Nephron progenitor cell (in vitro differentiated cells): ENCODE measurements around the gene HTRA3.

Experiments used
- DNase-seq: peaks from one replicate; pipeline ENCODE4 v3.0.0; 2021
- H3K27ac Mint-ChIP-seq: 2 replicates; pipeline ENCODE4 v1.8.0; 2021; ENCODE audit warnings: mild to moderate bottlenecking, moderate library complexity, mixed read lengths
- H3K27me3 Mint-ChIP-seq: 2 replicates; pipeline ENCODE4 v1.8.0; 2021; ENCODE audit warnings: mild to moderate bottlenecking, low read depth, mixed read lengths; ENCODE audit not compliant: poor library complexity
- H3K36me3 Mint-ChIP-seq: 2 replicates; pipeline ENCODE4 v1.8.0; 2021; ENCODE audit warnings: low read depth, mixed read lengths
- H3K4me1 Mint-ChIP-seq: 2 replicates; pipeline ENCODE4 v1.8.0; 2021; ENCODE audit warnings: mixed read lengths
- H3K4me3 Mint-ChIP-seq: 2 replicates; pipeline ENCODE4 v1.8.0; 2021; ENCODE audit warnings: mild to moderate bottlenecking, moderate library complexity, mixed read lengths
- H3K9me3 Mint-ChIP-seq: 2 replicates; pipeline ENCODE4 v1.8.0; 2021; ENCODE audit warnings: mild to moderate bottlenecking, moderate library complexity, mixed read lengths
- TF ChIP-seq, protein P1 (sequence below): fragments of 200-600 bp; sonication (generic); IDR thresholded peaks from 2 replicates; pipeline ENCODE4 v1.5.0; 2021; ENCODE audit warnings: antibody characterized with exemption

The HTRA3 gene

DNA sequence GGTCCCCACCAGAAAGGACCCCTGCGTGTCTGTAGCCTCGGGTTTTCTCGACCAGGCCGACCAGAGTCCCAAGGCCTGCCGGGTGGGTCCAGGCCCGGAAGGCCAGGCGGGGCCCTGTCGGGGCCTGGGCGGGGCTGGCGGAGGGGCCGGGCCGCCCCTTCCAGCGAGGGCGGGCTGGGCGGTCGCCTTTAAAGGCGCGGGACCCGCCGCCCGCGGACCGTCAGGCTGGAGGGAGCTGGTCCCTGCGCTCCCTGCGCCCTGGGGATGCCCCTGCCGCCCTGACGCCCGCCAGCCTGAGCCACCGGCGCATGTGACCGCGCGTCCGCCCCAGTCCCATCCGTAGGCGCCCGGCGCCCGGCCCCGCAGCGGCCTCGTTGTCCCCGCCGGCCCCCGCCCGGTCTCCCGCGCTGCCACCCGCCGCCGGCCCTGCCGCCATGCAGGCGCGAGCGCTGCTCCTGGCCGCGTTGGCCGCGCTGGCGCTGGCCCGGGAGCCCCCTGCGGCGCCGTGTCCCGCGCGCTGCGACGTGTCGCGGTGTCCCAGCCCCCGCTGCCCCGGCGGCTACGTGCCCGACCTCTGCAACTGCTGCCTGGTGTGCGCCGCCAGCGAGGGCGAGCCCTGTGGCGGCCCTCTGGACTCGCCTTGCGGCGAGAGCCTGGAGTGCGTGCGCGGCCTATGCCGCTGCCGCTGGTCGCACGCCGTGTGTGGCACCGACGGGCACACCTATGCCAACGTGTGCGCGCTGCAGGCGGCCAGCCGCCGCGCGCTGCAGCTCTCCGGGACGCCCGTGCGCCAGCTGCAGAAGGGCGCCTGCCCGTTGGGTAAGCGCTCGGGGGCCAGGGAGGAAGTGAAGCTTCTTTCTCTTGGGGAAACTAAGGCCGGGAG lies at the start of gene HTRA3:
Gene HTRA3, plus strand, starts transcription at position 220 of the 883 bp plus-strand sequence. Its CDS starts 215 bp downstream, at position 435.
- Mint-ChIP-seq H3K4me3 (peak within 1 kb of the TSS; percentile 62), H3K4me1 (peaks cover 50% of the 10 kb centered on the region), H3K27ac (no peak within 1 kb of the TSS)

DNA sequence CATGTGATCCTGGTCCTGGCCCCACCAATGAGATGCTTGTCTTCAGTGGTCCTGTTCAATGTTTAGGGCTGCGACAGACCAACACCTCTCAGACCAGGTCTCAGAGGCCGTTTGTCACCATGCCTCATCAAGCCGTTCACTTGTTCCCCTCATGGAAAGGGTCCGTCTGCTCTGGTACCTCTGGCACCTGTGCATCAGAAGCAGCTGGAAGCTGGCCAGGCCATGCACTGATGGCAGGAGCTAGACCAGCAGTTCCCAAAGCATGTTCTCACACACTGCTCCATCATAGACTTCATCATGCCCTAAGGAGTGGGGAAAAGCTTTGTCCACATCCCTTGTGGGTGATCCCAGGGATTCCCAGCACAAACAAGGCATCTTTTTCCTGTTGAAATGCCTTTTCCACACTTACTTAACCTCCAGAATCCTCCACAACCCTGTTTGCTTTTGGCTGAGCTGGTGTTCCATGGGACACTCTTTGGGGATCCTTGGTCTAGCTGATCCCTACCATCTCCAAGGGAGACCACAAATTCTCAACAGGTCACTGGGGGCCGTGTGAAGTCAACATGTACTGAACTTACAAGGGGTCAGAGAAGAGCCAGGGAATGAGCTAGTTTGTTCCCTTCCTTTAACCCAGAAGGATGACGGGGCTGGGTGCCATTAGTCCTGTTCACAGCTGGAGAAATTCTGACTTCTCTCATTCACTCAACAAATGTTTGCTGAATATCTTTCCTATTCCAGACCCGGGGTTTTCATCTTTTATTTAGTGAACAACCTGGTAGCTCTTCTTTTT lies 48.7 kb upstream of the HTRA3 start:
- Mint-ChIP-seq H3K36me3 (no peaks in the 10 kb centered on the region), H3K4me3 (no peak overlapping the region), H3K27ac (no peak overlapping the region), H3K4me1 (peaks cover 55% of the 10 kb centered on the region), H3K9me3 (no peaks in the 10 kb centered on the region), H3K27me3 (peaks cover 9% of the 10 kb centered on the region)
- no peak for DNase-seq
- TF ChIP-seq, protein P1, sequence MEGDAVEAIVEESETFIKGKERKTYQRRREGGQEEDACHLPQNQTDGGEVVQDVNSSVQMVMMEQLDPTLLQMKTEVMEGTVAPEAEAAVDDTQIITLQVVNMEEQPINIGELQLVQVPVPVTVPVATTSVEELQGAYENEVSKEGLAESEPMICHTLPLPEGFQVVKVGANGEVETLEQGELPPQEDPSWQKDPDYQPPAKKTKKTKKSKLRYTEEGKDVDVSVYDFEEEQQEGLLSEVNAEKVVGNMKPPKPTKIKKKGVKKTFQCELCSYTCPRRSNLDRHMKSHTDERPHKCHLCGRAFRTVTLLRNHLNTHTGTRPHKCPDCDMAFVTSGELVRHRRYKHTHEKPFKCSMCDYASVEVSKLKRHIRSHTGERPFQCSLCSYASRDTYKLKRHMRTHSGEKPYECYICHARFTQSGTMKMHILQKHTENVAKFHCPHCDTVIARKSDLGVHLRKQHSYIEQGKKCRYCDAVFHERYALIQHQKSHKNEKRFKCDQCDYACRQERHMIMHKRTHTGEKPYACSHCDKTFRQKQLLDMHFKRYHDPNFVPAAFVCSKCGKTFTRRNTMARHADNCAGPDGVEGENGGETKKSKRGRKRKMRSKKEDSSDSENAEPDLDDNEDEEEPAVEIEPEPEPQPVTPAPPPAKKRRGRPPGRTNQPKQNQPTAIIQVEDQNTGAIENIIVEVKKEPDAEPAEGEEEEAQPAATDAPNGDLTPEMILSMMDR: no peak

More for the DNA sequence above, at the start of gene HTRA3:
- TF ChIP-seq, protein P1: no peak
- peaks cover 25% of the 10 kb centered on the region for H3K27me3 Mint-ChIP-seq
- peak; percentile 69 for DNase-seq
- H3K9me3 Mint-ChIP-seq: no peaks in the 10 kb centered on the region
- H3K36me3 Mint-ChIP-seq: no peaks in the 10 kb centered on the region

DNA sequence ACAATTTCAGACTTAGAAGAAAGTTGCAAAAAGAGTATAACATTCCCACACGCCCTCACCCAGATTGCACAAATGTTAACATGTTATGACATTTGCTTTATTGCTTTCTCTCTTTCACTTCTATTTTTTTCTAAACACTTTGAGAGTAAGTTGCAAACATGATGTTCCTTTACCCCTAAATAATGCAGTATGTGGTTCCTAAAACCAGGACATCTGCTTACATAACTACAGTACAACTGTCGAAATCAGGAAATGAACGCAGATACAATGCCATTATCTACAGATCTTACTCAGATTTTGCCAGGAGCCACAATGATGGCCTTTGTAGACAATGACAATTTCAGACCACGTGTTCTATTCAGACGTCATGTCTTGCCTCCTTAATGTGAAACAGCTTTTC lies 48.1 kb upstream of the HTRA3 start:
- Mint-ChIP-seq H3K9me3 (no peaks in the 10 kb centered on the region), H3K27me3 (peaks cover 9% of the 10 kb centered on the region), H3K36me3 (no peaks in the 10 kb centered on the region), H3K27ac (no peak overlapping the region), H3K4me1 (peaks cover 61% of the 10 kb centered on the region), H3K4me3 (no peak overlapping the region)
- TF ChIP-seq, protein P1: no peak
- DNase-seq: no peak

DNA sequence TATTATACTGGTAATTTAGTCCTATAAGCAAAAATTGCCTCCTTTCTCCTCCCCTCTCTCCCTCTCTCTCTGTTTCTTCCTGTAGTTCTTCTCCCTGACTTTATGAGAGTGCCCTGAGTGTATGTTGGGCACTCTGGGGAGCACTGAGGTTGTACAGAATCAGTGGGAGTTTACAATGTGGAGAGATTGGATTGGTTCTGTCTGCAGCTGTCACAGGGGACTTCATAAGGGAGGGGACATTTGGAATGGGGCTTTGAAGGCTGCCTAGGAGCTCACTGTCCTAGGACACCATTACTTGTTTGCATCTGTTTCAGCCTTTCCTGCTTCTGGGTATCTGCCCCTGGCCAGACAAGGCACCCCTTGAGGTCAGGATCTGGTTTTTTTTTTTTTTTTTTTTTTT lies 47.6 kb upstream of the HTRA3 start:
- Mint-ChIP-seq H3K27ac (peak overlapping the region; percentile 17), H3K36me3 (no peaks in the 10 kb centered on the region), H3K4me3 (no peak overlapping the region), H3K9me3 (no peaks in the 10 kb centered on the region), H3K27me3 (peaks cover 9% of the 10 kb centered on the region), H3K4me1 (peaks cover 66% of the 10 kb centered on the region)
- DNase-seq: no peak
- TF ChIP-seq, protein P1: no peak

DNA sequence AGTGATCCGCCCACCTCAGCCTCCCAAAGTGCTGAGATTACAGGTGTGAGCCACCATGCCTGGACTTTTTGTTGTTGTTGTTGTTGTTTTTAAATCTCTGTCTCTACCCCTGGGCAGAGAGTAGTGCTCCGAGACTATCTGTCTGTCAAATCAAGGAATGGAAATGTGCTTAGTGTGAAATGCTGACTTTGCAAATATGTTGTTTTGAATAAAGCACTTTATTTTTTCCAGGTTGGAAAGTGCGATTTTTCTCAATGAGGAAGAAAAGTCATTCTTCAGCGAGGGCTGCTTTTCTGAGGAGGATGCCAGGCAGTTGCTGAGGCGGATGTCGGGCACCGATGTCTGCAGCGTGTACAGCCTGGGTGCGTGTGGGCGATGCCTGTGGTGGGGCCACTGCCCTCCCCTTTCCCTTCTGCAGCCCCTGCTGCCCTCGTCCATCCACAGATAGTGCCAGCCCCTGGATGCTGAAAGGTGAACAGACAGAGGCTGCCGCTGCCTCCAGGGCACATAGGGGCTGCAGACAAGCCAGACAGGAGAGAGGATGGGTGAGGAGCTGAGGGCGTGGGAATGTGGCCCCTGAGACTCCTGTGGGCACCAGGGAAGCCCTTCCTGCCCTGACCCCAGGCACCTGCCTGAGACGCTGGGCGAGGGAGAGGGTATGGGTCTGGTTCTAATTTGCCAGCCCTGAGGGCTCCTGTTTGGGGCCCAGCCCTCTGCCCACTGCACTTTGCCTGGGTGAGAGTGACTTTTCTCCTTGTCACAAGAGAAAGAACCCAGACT lies 46.8 kb upstream of the HTRA3 start:
- Mint-ChIP-seq H3K36me3 (no peaks in the 10 kb centered on the region), H3K4me1 (peaks cover 66% of the 10 kb centered on the region), H3K27ac (peak overlapping the region; percentile 71), H3K4me3 (no peak overlapping the region), H3K9me3 (no peaks in the 10 kb centered on the region), H3K27me3 (peaks cover 9% of the 10 kb centered on the region)
- TF ChIP-seq, protein P1: no peak
- DNase-seq: no peak
